SK-N-MC (cell line): ENCODE results near the gene HABP2.

Experiments
- DNase-seq: peaks from one replicate; pipeline ENCODE4 v3.0.0-alpha.2; 2011; ENCODE audit warnings: low read depth, low spot score
- H3K27ac ChIP-seq: fragments of 200-600 bp; sonication (generic); 2 replicates; pipeline ENCODE4 v1.5.1; 2016; ENCODE audit warnings: mixed run types
- H3K36me3 ChIP-seq: fragments of 200-600 bp; sonication (generic); 2 replicates; pipeline ENCODE4 v1.6.1; 2017; ENCODE audit warnings: antibody characterized with exemption, low read length, mixed read lengths; ENCODE audit not compliant: insufficient read depth
- H3K4me3 ChIP-seq: fragments of 200-600 bp; sonication (generic); 2 replicates; pipeline ENCODE4 v1.5.1; 2016
- H3K9ac ChIP-seq: fragments of 200-600 bp; sonication (generic); 2 replicates; pipeline ENCODE4 v1.8.0; 2017; ENCODE audit warnings: mixed run types, mixed read lengths; ENCODE audit not compliant: insufficient read length
- H3K9me3 ChIP-seq: fragments of 200-600 bp; sonication (generic); 2 replicates; pipeline ENCODE4 v1.6.1; 2017; ENCODE audit warnings: low read depth, mild to moderate bottlenecking, antibody characterized with exemption, low read length, moderate library complexity, mixed read lengths
- EZH2 ChIP-seq: fragments of 200-600 bp; sonication (generic); IDR thresholded peaks from one replicate; pipeline ENCODE4 v1.6.1; 2017; ENCODE audit warnings: antibody characterized with exemption
- FOXP2 ChIP-seq: optimal IDR thresholded peaks from 2 replicates; pipeline ENCODE3; 2011; ENCODE audit warnings: mild to moderate bottlenecking, moderate library complexity; ENCODE audit not compliant: insufficient read depth; ENCODE audit errors: extremely low read length, control extremely low read depth
- POLR2AphosphoS5 ChIP-seq: IDR thresholded peaks from 2 replicates; pipeline ENCODE4 v1.6.1; 2012; ENCODE audit warnings: mild to moderate bottlenecking, low read depth, low read length, borderline replicate concordance

Gene HABP2

GRCh38 chr10:113552701-113553100, at the start of gene HABP2:
TSS of gene HABP2 (plus strand) at chr10:113553053. CDS start at chr10:113553122, 69 bp downstream.
- H3K27ac ChIP-seq: no peak within 1 kb of the TSS
- no peak within 1 kb of the TSS for H3K4me3 ChIP-seq

GRCh38 chr10:113503930-113504329, 48.9 kb upstream of the HABP2 start:
- Histone ChIP-seq H3K27ac (no peak overlapping the region), H3K9ac (no peak overlapping the region), H3K4me3 (no peak overlapping the region), H3K36me3 (no peaks in the 10 kb centered on the region), H3K9me3 (no peaks in the 10 kb centered on the region)
- TF ChIP-seq POLR2AphosphoS5 (no peak), EZH2 (no peak), FOXP2 (no peak)
- DNase-seq: no peak

More at GRCh38 chr10:113552701-113553100, at the start of gene HABP2:
- H3K9ac ChIP-seq: no peak within 1 kb of the TSS
- no peak for TF ChIP-seq EZH2
- no peak for TF ChIP-seq POLR2AphosphoS5
- TF ChIP-seq FOXP2: no peak
- no peaks in the 10 kb centered on the region for H3K36me3 ChIP-seq
- no peak for DNase-seq
- H3K9me3 ChIP-seq: no peaks in the 10 kb centered on the region

- DNase-seq: no peak
- Histone ChIP-seq H3K9ac (no peak overlapping the region), H3K9me3 (no peaks in the 10 kb centered on the region), H3K27ac (no peak overlapping the region), H3K4me3 (no peak overlapping the region), H3K36me3 (no peaks in the 10 kb centered on the region)
- TF ChIP-seq EZH2 (no peak), POLR2AphosphoS5 (no peak), FOXP2 (no peak)
These were observed 48.4 kb upstream of the HABP2 start for GRCh38 chr10:113504423-113504822.

GRCh38 chr10:113506476-113506875, 46.4 kb upstream of the HABP2 start:
- H3K27ac ChIP-seq: no peak overlapping the region

GRCh38 chr10:113511419-113511818, 41.4 kb upstream of the HABP2 start:
- no peak overlapping the region for H3K27ac ChIP-seq
- H3K4me3 ChIP-seq: no peak overlapping the region
- no peak for DNase-seq
- TF ChIP-seq FOXP2 (no peak), EZH2 (no peak), POLR2AphosphoS5 (no peak)
- no peaks in the 10 kb centered on the region for H3K9me3 ChIP-seq
- no peaks in the 10 kb centered on the region for H3K36me3 ChIP-seq
- no peak overlapping the region for H3K9ac ChIP-seq

More at GRCh38 chr10:113506476-113506875, 46.4 kb upstream of the HABP2 start:
- H3K36me3 ChIP-seq: no peaks in the 10 kb centered on the region
- TF ChIP-seq POLR2AphosphoS5: no peak
- no peak for TF ChIP-seq FOXP2
- TF ChIP-seq EZH2: no peak
- no peak overlapping the region for H3K4me3 ChIP-seq
- no peak overlapping the region for H3K9ac ChIP-seq
- H3K9me3 ChIP-seq: no peaks in the 10 kb centered on the region
- no peak for DNase-seq

GRCh38 chr10:113515161-113515560, 37.7 kb upstream of the HABP2 start:
- DNase-seq: no peak
- no peak for TF ChIP-seq FOXP2
- no peak for TF ChIP-seq EZH2
- no peak for TF ChIP-seq POLR2AphosphoS5
- H3K4me3 ChIP-seq: no peak overlapping the region
- H3K9ac ChIP-seq: no peak overlapping the region
- H3K9me3 ChIP-seq: no peaks in the 10 kb centered on the region
- H3K27ac ChIP-seq: no peak overlapping the region
- no peaks in the 10 kb centered on the region for H3K36me3 ChIP-seq

GRCh38 chr10:113515601-113516000, 37.3 kb upstream of the HABP2 start:
- DNase-seq: no peak
- Histone ChIP-seq H3K27ac (no peak overlapping the region), H3K9ac (no peak overlapping the region), H3K36me3 (no peaks in the 10 kb centered on the region), H3K4me3 (no peak overlapping the region), H3K9me3 (no peaks in the 10 kb centered on the region)
- TF ChIP-seq POLR2AphosphoS5 (no peak), EZH2 (no peak), FOXP2 (no peak)

- Histone ChIP-seq H3K36me3 (no peaks in the 10 kb centered on the region), H3K4me3 (no peak overlapping the region), H3K9ac (no peak overlapping the region), H3K9me3 (no peaks in the 10 kb centered on the region), H3K27ac (no peak overlapping the region)
- DNase-seq: no peak
- no peak for TF ChIP-seq EZH2
- TF ChIP-seq FOXP2: no peak
- no peak for TF ChIP-seq POLR2AphosphoS5
These were observed 36.8 kb upstream of the HABP2 start for GRCh38 chr10:113516061-113516460.

- no peaks in the 10 kb centered on the region for H3K36me3 ChIP-seq
- no peak overlapping the region for H3K4me3 ChIP-seq
- no peak for TF ChIP-seq EZH2
- TF ChIP-seq FOXP2: no peak
- no peak for TF ChIP-seq POLR2AphosphoS5
- no peak overlapping the region for H3K9ac ChIP-seq
- DNase-seq: no peak
- no peak overlapping the region for H3K27ac ChIP-seq
- no peaks in the 10 kb centered on the region for H3K9me3 ChIP-seq
These were observed 35.5 kb upstream of the HABP2 start for GRCh38 chr10:113517165-113517900.
